Measurements from ENCODE around the gene PLA2G4A. TPM values are rescaled to one million over a fixed set of nuclear protein-coding genes. Genes with fewer than 3 reads are reported as not detected.

Gene PLA2G4A
- total RNA-seq, 1 donor from 2014 or later: 4.8 TPM

DNA sequence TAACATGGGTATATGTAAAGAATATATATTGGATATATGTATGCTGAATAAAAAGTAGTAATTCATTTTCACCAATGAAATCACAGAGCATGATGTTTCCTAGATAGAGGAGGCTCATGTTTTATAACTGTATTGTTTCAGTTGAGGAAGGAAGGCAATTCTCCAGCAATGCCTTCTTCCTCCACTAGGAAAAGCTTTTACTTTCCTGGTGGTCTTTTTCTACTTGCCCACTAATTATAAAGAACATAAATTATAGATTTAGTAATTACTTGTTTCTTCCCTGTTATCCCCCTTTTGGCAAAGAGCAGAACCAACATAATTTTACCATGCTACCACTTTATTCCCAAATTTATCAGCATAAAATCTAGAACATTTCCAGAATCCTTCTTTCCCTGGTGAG lies 159.0 kb downstream of the PLA2G4A start:
- ATAC-seq (no peak), DNase-seq (ENCODE audit: low spot score) (no peak)
- intact Hi-C loops (cut with DNase I): loop anchor here (10.0 kb wide), 1 partner anchor 503 kb away; no protein-coding TSS in a partner anchor

- ATAC-seq (no peak), DNase-seq (ENCODE audit: low spot score) (no peak)
- intact Hi-C loops (cut with DNase I): no loop called here
These were observed 165.2 kb downstream of the PLA2G4A start for GRCh38 chr1:186993996-186994395.

GRCh38 chr1:186994897-186995296 lies 166.1 kb downstream of the PLA2G4A start:
- intact Hi-C loops (cut with DNase I): no loop called here
- DNase-seq (ENCODE audit: low spot score) (no peak), ATAC-seq (no peak)

- intact Hi-C loops (cut with DNase I): no loop called here
- ATAC-seq (no peak), DNase-seq (ENCODE audit: low spot score) (no peak)
These were observed 168.1 kb downstream of the PLA2G4A start for GRCh38 chr1:186996816-186997215.

- ATAC-seq: no peak
- intact Hi-C loops (cut with DNase I): no loop called here
- DNase-seq (ENCODE audit: low spot score): no peak
These were observed 169.1 kb downstream of the PLA2G4A start for GRCh38 chr1:186997877-186998276.

DNA sequence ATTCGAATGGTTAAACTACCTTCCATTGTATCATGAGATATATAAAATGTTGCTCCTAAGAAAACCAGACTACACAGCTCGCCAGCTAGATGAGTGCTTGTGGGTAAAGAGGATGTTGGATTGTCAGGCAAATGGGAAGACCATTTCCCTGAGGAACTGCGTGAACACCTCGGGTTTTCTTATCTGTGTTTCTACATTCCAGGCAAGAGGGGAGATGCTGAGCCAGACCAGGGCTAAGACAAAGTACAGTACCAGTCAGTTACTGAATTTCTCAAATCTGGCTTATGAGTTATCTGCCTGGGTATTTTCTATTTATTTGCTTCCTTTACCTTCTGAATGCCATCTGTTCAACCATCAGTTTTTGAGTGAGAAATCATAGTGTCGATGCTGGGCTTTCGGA lies 170.8 kb downstream of the PLA2G4A start:
- intact Hi-C loops (cut with DNase I): no loop called here
- DNase-seq (ENCODE audit: low spot score) (no peak), ATAC-seq (no peak)

DNA sequence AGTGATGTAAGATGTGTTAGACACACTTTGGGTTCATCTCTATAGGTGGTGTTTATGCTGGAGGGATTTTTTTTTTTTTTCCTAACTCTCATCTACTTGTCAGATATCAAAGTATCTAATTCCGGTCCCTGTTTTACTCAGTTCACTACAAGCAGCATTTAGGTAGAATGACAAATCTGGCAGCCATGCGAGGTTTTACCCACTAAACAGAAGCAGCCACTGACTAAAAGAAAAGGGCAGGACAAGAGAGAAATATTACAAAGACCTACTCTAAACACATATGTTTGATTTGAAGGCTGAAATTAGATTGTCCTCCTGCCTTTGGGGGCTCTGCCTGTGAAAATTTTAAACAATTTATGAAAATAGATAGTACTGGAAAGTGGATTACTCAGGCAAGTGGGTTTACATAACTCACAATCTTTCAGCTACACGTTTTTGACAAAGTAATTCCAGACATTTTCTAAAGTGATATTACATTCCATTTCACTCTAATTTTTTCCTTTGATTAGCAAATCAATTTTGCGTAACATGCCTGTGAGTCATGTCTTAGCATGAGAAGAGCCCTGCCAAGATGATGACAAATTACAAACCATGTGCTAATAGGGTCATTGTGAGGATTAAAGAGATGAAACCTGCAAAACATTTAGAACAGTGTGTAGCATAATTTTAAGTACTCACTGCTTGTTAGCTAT lies 172.6 kb downstream of the PLA2G4A start:
- intact Hi-C loops (cut with DNase I): no loop called here
- ATAC-seq (peak; percentile 62), DNase-seq (ENCODE audit: low spot score) (no peak)

DNA sequence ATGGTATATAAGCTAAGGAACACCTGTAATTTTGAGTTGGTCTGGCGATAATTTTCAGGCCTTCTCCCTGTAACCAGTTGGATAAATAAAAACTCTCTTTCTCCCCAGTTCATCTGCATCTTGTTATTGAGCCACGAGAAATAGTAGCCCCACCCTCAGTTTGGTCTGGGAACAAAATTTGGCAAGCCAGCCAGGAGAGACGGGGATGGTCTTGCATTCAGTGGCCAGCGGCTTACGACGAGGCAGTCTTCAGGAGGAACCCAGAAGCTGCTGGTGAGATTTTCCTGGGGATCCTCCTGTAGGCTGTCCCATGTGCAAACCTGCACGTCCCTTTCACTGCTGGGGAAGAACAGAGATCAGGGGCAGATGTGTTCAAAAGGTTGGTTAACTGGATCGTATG lies 174.6 kb downstream of the PLA2G4A start:
- DNase-seq (ENCODE audit: low spot score): no peak
- no peak for ATAC-seq
- intact Hi-C loops (cut with DNase I): no loop called here

- intact Hi-C loops (cut with DNase I): no loop called here
These were observed 178.1 kb downstream of the PLA2G4A start for GRCh38 chr1:187006896-187007295.

DNA sequence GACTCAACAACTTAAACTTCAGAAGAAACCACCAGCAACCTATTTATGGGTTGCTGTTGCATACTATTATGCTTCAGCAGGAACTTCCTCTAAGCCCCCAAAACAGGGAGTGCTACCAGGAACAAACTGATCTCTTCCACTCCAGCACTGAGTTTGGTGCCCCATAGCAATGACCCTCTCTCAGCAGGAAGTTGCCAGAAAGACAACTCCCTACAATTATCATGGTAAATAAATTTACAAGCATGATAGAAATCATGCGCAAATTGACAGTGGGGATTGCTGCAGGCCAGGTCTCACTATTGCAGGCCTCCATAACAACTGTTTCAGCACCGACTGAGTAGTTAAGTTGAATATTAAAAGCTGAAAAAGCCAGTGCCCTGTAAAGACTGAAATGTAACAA lies 180.6 kb downstream of the PLA2G4A start:
- intact Hi-C loops (cut with DNase I): no loop called here
- ATAC-seq (no peak), DNase-seq (ENCODE audit: low spot score) (no peak)

More at GRCh38 chr1:187006896-187007295, 178.1 kb downstream of the PLA2G4A start:
- ATAC-seq (no peak), DNase-seq (ENCODE audit: low spot score) (no peak)

DNA sequence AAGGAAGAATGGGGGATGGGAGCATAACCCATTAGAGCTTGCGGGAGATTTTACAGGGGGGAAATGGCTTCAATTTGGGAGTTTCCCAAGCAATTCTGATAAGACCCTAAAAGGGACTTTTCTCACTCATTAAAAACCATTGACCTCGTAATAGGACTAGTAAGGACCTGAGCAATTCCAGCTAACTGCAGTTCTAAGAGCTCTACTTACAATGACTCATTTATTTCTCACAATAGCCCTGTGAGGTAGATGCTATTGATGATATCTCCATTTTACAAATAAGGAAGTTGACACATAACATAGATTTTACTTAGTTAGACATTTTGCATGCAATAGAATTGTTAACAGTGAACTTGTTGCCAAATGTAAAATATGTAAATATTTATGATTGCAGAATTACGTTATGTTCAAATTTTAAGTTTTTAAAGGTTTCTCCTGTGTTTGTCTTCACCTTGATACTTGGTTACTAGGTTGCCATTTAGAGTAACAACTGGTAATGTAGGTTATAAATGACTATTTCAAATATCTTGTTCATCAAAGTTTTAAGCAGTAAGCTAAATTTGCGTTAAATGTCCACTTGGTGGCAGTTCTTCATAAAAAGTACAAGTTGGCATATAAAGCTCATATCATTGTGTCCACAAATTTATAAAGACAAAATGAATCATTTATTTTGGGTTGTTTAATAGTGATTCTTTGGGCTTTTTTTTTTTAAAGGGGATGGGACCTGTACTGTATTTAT lies 182.0 kb downstream of the PLA2G4A start:
- DNase-seq (ENCODE audit: low spot score) (no peak), ATAC-seq (no peak)
- intact Hi-C loops (cut with DNase I): no loop called here

- intact Hi-C loops (cut with DNase I): no loop called here
These were observed 184.9 kb downstream of the PLA2G4A start for GRCh38 chr1:187013582-187014200.

DNA sequence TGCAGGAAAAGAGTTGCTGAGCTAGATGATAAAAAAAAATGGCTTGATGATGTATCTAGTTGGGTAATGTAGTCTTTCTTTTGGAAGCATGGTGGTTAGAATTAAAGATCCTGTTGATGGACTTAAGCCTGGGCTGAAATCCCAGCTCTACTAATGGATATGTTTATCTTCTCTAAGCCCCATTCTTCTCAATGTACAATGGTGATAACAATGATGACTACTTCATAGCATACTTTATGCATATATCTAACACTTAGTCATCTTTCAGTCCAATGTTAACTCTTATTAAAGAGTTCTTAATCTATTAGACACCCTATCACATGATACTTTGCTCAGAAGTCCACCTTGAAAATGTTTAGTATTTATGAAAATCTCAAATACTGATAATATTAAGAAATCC lies 189.5 kb downstream of the PLA2G4A start:
- no peak for ATAC-seq
- intact Hi-C loops (cut with DNase I): no loop called here

More at GRCh38 chr1:187013582-187014200, 184.9 kb downstream of the PLA2G4A start:
- ATAC-seq (no peak), DNase-seq (ENCODE audit: low spot score) (no peak)

DNA sequence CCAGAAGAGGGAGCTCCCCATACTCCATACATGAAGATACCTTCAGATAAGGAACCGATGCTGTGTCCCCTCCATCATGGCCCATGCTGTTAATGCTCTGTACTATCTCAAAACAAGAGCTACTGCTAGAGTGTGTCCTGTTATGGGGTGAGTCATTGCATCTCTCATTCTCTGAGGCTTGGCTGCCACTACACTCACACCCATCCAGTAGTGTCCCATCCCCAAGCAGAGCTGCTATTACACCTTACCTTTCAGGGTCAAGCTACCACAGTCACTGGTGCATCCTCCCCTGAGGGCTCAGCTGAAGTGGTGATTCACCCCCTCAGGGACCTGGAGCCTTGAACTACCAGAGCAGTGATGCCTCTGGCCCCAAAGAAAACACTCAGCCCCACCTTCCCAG lies 198.5 kb downstream of the PLA2G4A start:
- peak; percentile 13 for DNase-seq (ENCODE audit: low spot score)

More for the DNA sequence above, 189.5 kb downstream of the PLA2G4A start:
- DNase-seq (ENCODE audit: low spot score): no peak

GRCh38 chr1:187032316-187032981 lies 203.7 kb downstream of the PLA2G4A start:
- ATAC-seq (no peak), DNase-seq (ENCODE audit: low spot score) (no peak)
- intact Hi-C loops (cut with DNase I): no loop called here

More for the DNA sequence above, 198.5 kb downstream of the PLA2G4A start:
- intact Hi-C loops (cut with DNase I): no loop called here
- no peak for ATAC-seq

DNA sequence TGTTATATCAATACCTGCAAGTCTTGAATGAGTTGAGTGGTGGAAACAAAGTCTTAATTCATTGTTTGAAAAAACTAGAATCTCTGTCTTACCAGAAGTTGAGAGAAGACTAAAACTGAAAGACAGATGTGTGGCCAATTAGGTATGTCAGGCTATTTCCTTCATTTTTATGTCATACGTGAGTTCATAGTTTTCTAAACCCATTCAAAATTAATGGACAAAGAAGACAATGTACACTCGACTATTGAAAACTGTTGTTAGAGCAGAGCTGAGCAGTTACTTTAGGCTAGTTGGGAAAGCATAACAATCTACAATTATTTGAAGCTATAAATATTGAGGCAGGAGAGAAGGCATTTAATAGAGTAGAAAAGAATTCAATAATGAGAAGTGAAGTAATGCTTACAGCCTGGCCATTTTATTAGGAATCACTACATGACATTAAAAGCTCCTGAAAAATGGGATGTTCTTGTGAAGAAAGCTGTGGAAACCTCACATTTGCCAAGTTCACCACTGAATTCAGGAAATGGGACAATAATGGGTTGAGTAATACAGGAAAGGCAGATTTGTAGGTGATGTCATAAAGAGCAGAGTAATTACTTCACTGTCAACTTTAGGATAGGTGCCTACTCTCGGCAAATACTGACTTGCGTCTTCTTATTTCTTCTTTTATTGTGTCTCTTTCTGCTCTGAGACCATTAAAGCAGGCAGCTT lies 204.4 kb downstream of the PLA2G4A start:
- DNase-seq (ENCODE audit: low spot score) (no peak), ATAC-seq (no peak)
- intact Hi-C loops (cut with DNase I): no loop called here

GRCh38 chr1:187033693-187034390 lies 205.1 kb downstream of the PLA2G4A start:
- ATAC-seq: no peak
- DNase-seq (ENCODE audit: low spot score): no peak
- intact Hi-C loops (cut with DNase I): no loop called here

- no peak for DNase-seq (ENCODE audit: low spot score)
- no peak for ATAC-seq
- intact Hi-C loops (cut with DNase I): no loop called here
These were observed 205.8 kb downstream of the PLA2G4A start for GRCh38 chr1:187034501-187034900.
